Uterus (tissue), 4 donors: Measurements from ENCODE around the gene OSBPL9. TPM values are rescaled to one million over a fixed set of nuclear protein-coding genes. Genes with fewer than 3 reads are reported as not detected.

Experiments used
- DNase-seq, 2 donors: peaks; one replicate each; pipeline ENCODE4 v3.0.0-alpha.2; 2019 to 2020
- H3K27ac ChIP-seq, 2 donors: fragments of 200-600 bp; sonication (generic); 1 replicate in 1 of 2; 2 replicates in 1 of 2; pipeline ENCODE4 v1.5.1; 2016 to 2018
- H3K27me3 ChIP-seq, 2 donors: fragments of 200-600 bp; sonication (generic); one replicate each; pipeline ENCODE4 v1.5.1; 2018 to 2019; ENCODE audit warnings: control low read depth in 1 of 2
- H3K36me3 ChIP-seq, 2 donors: fragments of 200-600 bp; sonication (generic); one replicate each; pipeline ENCODE4 v1.5.1; 2019; ENCODE audit warnings: control low read depth in 1 of 2
- H3K4me1 ChIP-seq, 2 donors: fragments of 200-600 bp; sonication (generic); one replicate each; pipeline ENCODE4 v1.5.1; 2018 to 2019; ENCODE audit warnings: control low read depth in 1 of 2
- H3K4me3 ChIP-seq, 2 donors: fragments of 200-600 bp; sonication (generic); 1 replicate in 1 of 2; 2 replicates in 1 of 2; pipeline ENCODE4 v1.5.1; 2018 to 2019; ENCODE audit warnings: mild to moderate bottlenecking in 1 of 2
- H3K9me3 ChIP-seq, 2 donors: fragments of 200-600 bp; sonication (generic); one replicate each; pipeline ENCODE4 v1.5.1; 2019; ENCODE audit warnings: control low read depth in 1 of 2
- CTCF ChIP-seq, 4 experiments: fragments of 200-600 bp in 2 of 4; fragments of 450-650 bp in 2 of 4; sonication (generic) in 2 of 4; IDR thresholded peaks; one replicate each; pipeline ENCODE4 v1.5.1; 2016 to 2019; ENCODE audit warnings: antibody characterized with exemption in 4 of 4, mild to moderate bottlenecking in 2 of 4, moderate library complexity in 1 of 4
- POLR2A ChIP-seq, 2 donors: fragments of 450-650 bp; IDR thresholded peaks; one replicate each; pipeline ENCODE4 v1.6.1; 2016; ENCODE audit warnings: antibody characterized with exemption in 2 of 2, mild to moderate bottlenecking in 1 of 2, moderate library complexity in 1 of 2
- intact Hi-C: fragments of 100-400 bp; cut with DNase I; formaldehyde crosslinking; loops from one replicate; pipeline ENCODE4 v1.15.1; 2023; ENCODE audit warnings: low total_unique reads
- total RNA-seq, 4 donors: library from RNA; depleted of rRNA in 3 of 4; stranded (reverse); fragments of >200 nt in 3 of 4; gene quantifications; one replicate each; pipeline versions ENCODE4 v1.1.0 to v1.2.4, GENCODE V29; 2014 to 2023
- donor health status: DM: yes; HTN: yes; CAD: no.

OSBPL9 gene
- total RNA-seq, 4 donors from 2014 or later: 94.0 to 122 (median 108) TPM

GRCh38 chr1:51622455-51622913 lies 5.6 kb downstream of the OSBPL9 start:
- Histone ChIP-seq H3K27ac (peak overlapping the region; percentile 41 to 98), H3K4me3 (no peak overlapping the region), H3K27me3 (no peaks in the 10 kb centered on the region), H3K4me1 (peaks cover 0 to 10% of the 10 kb centered on the region in 2 donors), H3K9me3 (no peaks in the 10 kb centered on the region), H3K36me3 (no peaks in the 10 kb centered on the region)
- peak; percentile 58 to 77 for DNase-seq
- TF ChIP-seq POLR2A (IDR thresholded peaks at IDR 0.05) (no peak), CTCF (IDR thresholded peaks at IDR 0.05) (no peak)
- intact Hi-C loops: no loop called here

- H3K4me3 ChIP-seq: no peak overlapping the region
- no peaks in the 10 kb centered on the region for H3K9me3 ChIP-seq
- TF ChIP-seq POLR2A (IDR thresholded peaks at IDR 0.05) (no peak), CTCF (IDR thresholded peaks at IDR 0.05) (no peak)
- DNase-seq: no peak
- H3K4me1 ChIP-seq: peaks cover 0 to 10% of the 10 kb centered on the region in 2 donors
- no peaks in the 10 kb centered on the region for H3K27me3 ChIP-seq
- H3K36me3 ChIP-seq: no peaks in the 10 kb centered on the region
- intact Hi-C loops: no loop called here
- peak overlapping the region; percentile 41 to 98 for H3K27ac ChIP-seq
These were observed 6.1 kb downstream of the OSBPL9 start for GRCh38 chr1:51623025-51623424.

GRCh38 chr1:51623450-51623849 lies 6.6 kb downstream of the OSBPL9 start:
- H3K9me3 ChIP-seq: no peaks in the 10 kb centered on the region
- intact Hi-C loops: no loop called here
- peak overlapping the region; percentile 41 to 98 for H3K27ac ChIP-seq
- H3K36me3 ChIP-seq: no peaks in the 10 kb centered on the region
- H3K4me3 ChIP-seq: no peak overlapping the region
- peaks cover 0 to 10% of the 10 kb centered on the region in 2 donors for H3K4me1 ChIP-seq
- DNase-seq: no peak
- H3K27me3 ChIP-seq: no peaks in the 10 kb centered on the region
- TF ChIP-seq CTCF (IDR thresholded peaks at IDR 0.05) (no peak), POLR2A (IDR thresholded peaks at IDR 0.05) (no peak)

GRCh38 chr1:51624855-51625254 lies 8.0 kb downstream of the OSBPL9 start:
- intact Hi-C loops: no loop called here
- no peak for TF ChIP-seq POLR2A (IDR thresholded peaks at IDR 0.05)
- Histone ChIP-seq H3K4me3 (no peak overlapping the region), H3K4me1 (peaks cover 0 to 10% of the 10 kb centered on the region in 2 donors), H3K36me3 (no peaks in the 10 kb centered on the region), H3K9me3 (no peaks in the 10 kb centered on the region), H3K27ac (peak overlapping the region; percentile 45 to 98), H3K27me3 (no peaks in the 10 kb centered on the region)
- no peak for DNase-seq

GRCh38 chr1:51627672-51628071 lies 10.8 kb downstream of the OSBPL9 start:
- TF ChIP-seq CTCF (IDR thresholded peaks at IDR 0.05) (peak; percentile 35 to 59 (median 52)), POLR2A (IDR thresholded peaks at IDR 0.05) (no peak)
- intact Hi-C loops: no loop called here
- Histone ChIP-seq H3K36me3 (no peaks in the 10 kb centered on the region), H3K4me1 (peaks cover 0 to 10% of the 10 kb centered on the region in 2 donors), H3K9me3 (no peaks in the 10 kb centered on the region), H3K27me3 (no peaks in the 10 kb centered on the region), H3K4me3 (no peak overlapping the region), H3K27ac (peak overlapping the region in 1 of 2 donors; percentile 19)
- DNase-seq: no peak
